DMS53 treated with DMSO at 0.1 percent for 48 hours (cell line): ENCODE results near the gene KASH5.
"Not testable (repeated sequence)": the region's sequence is repeated elsewhere in the genome, so short reads cannot be mapped to it uniquely, and the experiment has no call there.

Experiments
- DNase-seq: peaks from one replicate; lab custom pipeline; 2025; ENCODE audit not compliant: unreplicated experiment; lab: John Stamatoyannopoulos, UW

The KASH5 gene

GRCh38 chr19:49436381-49437017 is 48.5 kb downstream of the KASH5 start:
- no peak for DNase-seq

- DNase-seq: no peak
These were observed 49.2 kb downstream of the KASH5 start for GRCh38 chr19:49437231-49437630.

- DNase-seq: no peak
These were observed 50.2 kb downstream of the KASH5 start for GRCh38 chr19:49438261-49438660.

- no peak for DNase-seq
These were observed 51.8 kb downstream of the KASH5 start for GRCh38 chr19:49439836-49440235.

GRCh38 chr19:49440439-49441209 is 52.6 kb downstream of the KASH5 start:
- no peak for DNase-seq

GRCh38 chr19:49441210-49441959 is 53.3 kb downstream of the KASH5 start, which contains the start of gene SLC17A7:
SLC17A7 (minus strand) TSS chr19:49441527; CDS start chr19:49441379, 148 bp downstream.
- DNase-seq: no peak

- no peak for DNase-seq
These were observed 53.9 kb downstream of the KASH5 start for GRCh38 chr19:49441960-49442350.

GRCh38 chr19:49442354-49442753 is 54.3 kb downstream of the KASH5 start:
- DNase-seq: peak; percentile 23

- peak; percentile 51 for DNase-seq
These were observed 54.8 kb downstream of the KASH5 start for GRCh38 chr19:49442771-49443365.

GRCh38 chr19:49443366-49444099 is 55.5 kb downstream of the KASH5 start:
- peak; percentile 77 for DNase-seq

GRCh38 chr19:49444100-49444700 is 56.2 kb downstream of the KASH5 start:
- not testable (repeated sequence) for DNase-seq

GRCh38 chr19:49445997-49446396 is 57.9 kb downstream of the KASH5 start:
- no peak for DNase-seq

- DNase-seq: no peak
These were observed 59.7 kb downstream of the KASH5 start for GRCh38 chr19:49447485-49448431.

- DNase-seq: no peak
These were observed 60.4 kb downstream of the KASH5 start for GRCh38 chr19:49448432-49448786.

- no peak for DNase-seq
These were observed 62.4 kb downstream of the KASH5 start for GRCh38 chr19:49450405-49450804.

GRCh38 chr19:49451430-49452181 is 63.6 kb downstream of the KASH5 start, which contains the start of gene PIH1D1:
PIH1D1 (minus strand) TSS chr19:49451814; CDS start chr19:49451574, 240 bp downstream.
- peak; percentile 96 for DNase-seq

- DNase-seq: peak; percentile 90
These were observed 65.1 kb downstream of the KASH5 start, which contains the start of gene ALDH16A1 for GRCh38 chr19:49453013-49453756. ALDH16A1 (plus strand) TSS chr19:49453225; CDS start chr19:49453332, 107 bp downstream.
